ENCODE results near the gene PIK3CG.

The PIK3CG gene

GRCh38 chr7:106867641-106868351 lies 2.7 kb downstream of the PIK3CG start:
- no peak for TF ChIP-seq CTCF (IDR thresholded peaks at IDR 0.05; ENCODE audit: low read depth, low read length)
- no peak for DNase-seq (ENCODE audit: extremely low read depth, low read depth)

- no peak for DNase-seq (ENCODE audit: extremely low read depth, low read depth)
- TF ChIP-seq CTCF (IDR thresholded peaks at IDR 0.05; ENCODE audit: low read depth, low read length), result no peak
These were observed 3.3 kb downstream of the PIK3CG start for GRCh38 chr7:106868364-106868763.

- no peak for TF ChIP-seq CTCF (IDR thresholded peaks at IDR 0.05; ENCODE audit: low read depth, low read length)
- no peak for DNase-seq (ENCODE audit: extremely low read depth, low read depth)
These were observed 4.9 kb downstream of the PIK3CG start for GRCh38 chr7:106869954-106870353.

GRCh38 chr7:106870528-106870927 lies 5.4 kb downstream of the PIK3CG start:
- no peak for TF ChIP-seq CTCF (IDR thresholded peaks at IDR 0.05; ENCODE audit: low read depth, low read length)
- no peak for DNase-seq (ENCODE audit: extremely low read depth, low read depth)

GRCh38 chr7:106870983-106871410 lies 5.9 kb downstream of the PIK3CG start:
- no peak for DNase-seq (ENCODE audit: extremely low read depth, low read depth)
- TF ChIP-seq CTCF (IDR thresholded peaks at IDR 0.05; ENCODE audit: low read depth, low read length), result no peak

- no peak for TF ChIP-seq CTCF (IDR thresholded peaks at IDR 0.05; ENCODE audit: low read depth, low read length)
- no peak for DNase-seq (ENCODE audit: extremely low read depth, low read depth)
These were observed 6.9 kb downstream of the PIK3CG start for GRCh38 chr7:106871793-106872571.

- no peak for TF ChIP-seq CTCF (IDR thresholded peaks at IDR 0.05; ENCODE audit: low read depth, low read length)
- no peak for DNase-seq (ENCODE audit: extremely low read depth, low read depth)
These were observed 7.7 kb downstream of the PIK3CG start for GRCh38 chr7:106872763-106873162.

Measured in AG09319 (cell line).